NCI-H128 (cell line): ENCODE data around the gene ALPP.
"Not testable (repeated sequence)": the region's sequence is repeated elsewhere in the genome, so short reads cannot be mapped to it uniquely, and the experiment has no call there.

ENCODE experiments used
- DNase-seq: peaks from one replicate; lab custom pipeline; 2025; ENCODE audit not compliant: unreplicated experiment; lab: John Stamatoyannopoulos, UW

ALPP gene

DNA sequence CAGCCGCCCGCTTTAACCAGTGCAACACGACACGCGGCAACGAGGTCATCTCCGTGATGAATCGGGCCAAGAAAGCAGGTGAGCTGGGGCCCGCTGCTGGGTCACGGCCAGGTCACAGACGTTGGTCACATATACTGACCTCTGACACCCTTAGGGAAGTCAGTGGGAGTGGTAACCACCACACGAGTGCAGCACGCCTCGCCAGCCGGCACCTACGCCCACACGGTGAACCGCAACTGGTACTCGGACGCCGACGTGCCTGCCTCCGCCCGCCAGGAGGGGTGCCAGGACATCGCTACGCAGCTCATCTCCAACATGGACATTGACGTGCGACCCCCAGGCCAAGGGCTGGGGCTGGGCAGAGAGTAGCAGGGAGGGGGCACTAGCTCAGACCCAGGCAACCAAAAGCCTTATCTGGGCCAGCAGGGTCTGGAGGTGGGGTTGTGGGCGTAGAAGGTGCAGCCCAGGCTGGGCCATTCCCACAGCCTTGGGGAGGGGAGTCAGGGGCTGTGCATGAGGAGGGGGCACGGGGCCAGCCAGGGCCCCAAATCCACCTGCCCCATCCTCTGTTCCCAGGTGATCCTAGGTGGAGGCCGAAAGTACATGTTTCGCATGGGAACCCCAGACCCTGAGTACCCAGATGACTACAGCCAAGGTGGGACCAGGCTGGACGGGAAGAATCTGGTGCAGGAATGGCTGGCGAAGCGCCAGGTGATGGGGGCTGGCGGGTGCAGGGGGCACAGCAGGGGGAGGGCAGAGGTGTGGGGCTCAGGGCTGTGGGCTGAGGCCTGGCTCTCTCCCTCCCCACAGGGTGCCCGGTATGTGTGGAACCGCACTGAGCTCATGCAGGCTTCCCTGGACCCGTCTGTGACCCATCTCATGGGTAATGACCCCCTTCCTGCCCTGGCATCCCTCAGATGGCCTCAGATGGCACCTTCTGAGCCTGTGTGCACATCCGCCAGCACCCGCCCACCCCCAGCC is 1.3 kb downstream of the ALPP start:
- DNase-seq: not testable (repeated sequence)

DNA sequence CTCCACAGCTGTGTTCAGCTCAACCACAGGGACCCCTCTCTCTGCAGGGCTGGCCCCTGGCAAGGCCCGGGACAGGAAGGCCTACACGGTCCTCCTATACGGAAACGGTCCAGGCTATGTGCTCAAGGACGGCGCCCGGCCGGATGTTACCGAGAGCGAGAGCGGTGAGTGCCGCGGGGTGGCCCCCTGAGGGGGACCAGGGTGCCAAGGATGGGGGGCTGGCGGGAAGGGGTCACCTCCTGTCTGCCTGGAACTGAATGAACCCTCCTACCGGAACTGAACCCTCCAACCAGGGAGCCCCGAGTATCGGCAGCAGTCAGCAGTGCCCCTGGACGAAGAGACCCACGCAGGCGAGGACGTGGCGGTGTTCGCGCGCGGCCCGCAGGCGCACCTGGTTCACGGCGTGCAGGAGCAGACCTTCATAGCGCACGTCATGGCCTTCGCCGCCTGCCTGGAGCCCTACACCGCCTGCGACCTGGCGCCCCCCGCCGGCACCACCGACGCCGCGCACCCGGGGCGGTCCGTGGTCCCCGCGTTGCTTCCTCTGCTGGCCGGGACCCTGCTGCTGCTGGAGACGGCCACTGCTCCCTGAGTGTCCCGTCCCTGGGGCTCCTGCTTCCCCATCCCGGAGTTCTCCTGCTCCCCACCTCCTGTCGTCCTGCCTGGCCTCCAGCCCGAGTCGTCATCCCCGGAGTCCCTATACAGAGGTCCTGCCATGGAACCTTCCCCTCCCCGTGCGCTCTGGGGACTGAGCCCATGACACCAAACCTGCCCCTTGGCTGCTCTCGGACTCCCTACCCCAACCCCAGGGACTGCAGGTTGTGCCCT is 2.9 kb downstream of the ALPP start:
- not testable (repeated sequence) for DNase-seq

DNA sequence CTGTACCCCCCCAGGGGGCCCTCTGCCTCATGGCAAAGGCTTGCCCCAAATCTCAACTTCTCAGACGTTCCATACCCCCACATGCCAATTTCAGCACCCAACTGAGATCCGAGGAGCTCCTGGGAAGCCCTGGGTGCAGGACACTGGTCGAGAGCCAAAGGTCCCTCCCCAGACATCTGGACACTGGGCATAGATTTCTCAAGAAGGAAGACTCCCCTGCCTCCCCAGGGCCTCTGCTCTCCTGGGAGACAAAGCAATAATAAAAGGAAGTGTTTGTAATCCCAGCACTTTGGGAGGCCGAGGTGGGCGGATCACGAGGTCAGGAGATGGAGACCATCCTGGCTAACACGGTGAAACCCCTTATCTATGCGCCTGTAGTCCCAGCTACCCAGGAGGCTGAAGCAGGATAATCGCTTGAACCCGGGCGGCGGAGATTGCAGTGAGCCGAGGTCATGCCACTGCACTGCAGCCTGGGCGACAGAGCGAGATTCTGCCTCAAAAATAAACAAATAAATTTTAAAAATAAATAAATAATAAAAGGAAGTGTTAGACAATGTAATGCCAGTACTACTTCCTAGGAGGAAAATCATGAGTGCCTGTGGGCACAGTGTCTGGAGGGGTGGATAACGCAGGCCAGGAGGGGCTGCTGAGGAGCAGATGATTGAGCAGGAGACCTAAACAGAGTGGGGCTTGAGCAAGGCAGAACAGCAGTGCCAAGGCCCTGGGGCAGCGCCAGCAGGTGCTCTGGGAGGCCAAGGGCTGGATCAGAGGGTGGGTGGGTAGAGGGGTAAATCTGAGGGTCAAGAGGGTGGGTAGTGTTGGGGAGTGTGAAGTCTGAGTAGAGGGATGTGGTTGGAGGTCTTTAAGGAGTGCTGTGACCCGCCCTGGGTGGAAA is 4.0 kb downstream of the ALPP start:
- DNase-seq: no peak

DNA sequence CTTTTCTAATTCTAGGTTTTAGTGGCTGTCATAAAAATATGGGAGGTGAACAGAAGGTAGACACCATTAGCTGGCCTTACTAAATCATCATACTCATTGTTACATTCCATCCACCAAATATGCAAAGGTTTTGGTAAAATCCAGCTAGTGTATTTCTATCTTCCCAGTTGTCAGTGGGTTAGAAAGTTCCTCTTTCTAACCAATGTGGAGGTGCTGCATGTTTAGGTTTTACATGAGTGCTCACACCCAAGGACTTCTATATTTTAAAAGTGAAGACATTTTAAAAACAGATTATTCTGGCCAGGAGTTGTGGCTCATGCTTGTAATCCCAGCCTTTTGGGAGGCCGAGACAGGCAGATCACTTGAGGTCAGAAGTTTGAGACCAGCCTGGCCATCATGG is 5.9 kb downstream of the ALPP start:
- DNase-seq: no peak

DNA sequence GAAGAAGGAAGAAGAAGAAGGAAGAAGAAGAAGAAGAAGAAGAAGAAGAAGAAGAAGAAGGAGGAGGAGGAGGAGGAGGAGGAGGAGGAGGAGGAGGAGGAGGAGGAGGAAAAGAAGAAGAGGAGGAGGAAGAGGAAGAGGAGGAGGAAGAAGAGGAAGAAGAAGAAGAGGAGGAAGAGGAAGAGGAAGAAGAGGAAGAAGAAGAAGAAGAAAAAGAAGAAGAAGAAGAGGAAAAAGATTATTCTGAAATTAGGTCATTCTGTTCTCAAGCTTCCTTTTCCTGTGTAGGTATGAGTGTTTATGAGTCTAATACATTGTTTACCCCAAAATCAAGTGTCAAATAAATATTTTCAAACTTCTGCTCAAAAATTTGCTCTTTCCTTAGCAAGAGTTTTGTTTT is 6.5 kb downstream of the ALPP start:
- not testable (repeated sequence) for DNase-seq

DNA sequence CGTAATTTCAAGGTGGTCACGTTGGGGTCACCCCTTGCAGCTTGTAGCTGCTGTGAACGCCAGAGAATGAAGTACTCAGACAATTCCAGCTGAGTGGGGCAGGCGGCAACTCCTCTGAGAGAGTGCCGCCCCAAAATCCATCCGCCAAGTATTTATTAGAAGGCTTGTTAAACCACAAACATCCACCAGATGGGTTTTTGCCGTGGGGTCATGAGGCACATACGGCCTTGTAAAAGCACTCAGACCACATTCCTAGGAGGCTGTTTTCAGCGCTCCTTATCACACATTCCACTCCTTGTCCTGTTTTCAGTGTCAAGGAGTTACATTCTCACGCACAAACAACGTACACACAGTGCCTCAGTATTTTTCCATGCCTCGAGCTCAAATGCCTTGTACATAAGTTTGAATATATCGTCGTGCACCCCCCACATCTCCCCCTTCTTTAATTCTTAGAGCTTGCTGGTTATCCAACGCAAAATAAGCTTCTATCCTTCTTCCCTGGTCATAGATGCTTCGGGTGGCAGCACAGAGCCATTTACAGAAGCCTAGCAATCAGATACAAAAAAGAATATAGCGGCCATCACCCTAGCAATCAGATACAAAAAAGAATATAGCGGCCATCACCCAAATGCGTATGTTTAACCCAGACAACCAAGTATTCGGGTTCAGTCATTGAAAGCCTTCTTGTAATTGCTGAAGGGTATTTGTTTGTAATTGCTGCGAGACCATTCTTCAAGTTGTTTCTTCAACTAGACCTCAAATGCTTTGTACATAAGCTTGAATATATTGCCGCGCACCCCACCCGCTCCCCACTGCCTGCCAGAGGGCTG is 7.3 kb downstream of the ALPP start:
- no peak for DNase-seq

DNA sequence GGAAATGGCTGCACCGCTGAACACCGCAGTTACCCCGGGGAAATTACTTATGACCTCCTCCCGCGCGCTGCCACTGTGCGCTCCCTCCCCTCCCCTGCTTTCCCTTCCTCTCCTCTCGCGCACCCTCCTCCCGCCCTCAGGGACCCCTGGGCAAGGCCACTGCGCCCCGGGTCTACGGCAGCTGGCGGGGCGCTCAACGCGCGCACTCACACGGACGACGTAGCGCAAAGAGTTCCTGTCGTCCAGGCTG is 7.9 kb downstream of the ALPP start:
- no peak for DNase-seq

DNA sequence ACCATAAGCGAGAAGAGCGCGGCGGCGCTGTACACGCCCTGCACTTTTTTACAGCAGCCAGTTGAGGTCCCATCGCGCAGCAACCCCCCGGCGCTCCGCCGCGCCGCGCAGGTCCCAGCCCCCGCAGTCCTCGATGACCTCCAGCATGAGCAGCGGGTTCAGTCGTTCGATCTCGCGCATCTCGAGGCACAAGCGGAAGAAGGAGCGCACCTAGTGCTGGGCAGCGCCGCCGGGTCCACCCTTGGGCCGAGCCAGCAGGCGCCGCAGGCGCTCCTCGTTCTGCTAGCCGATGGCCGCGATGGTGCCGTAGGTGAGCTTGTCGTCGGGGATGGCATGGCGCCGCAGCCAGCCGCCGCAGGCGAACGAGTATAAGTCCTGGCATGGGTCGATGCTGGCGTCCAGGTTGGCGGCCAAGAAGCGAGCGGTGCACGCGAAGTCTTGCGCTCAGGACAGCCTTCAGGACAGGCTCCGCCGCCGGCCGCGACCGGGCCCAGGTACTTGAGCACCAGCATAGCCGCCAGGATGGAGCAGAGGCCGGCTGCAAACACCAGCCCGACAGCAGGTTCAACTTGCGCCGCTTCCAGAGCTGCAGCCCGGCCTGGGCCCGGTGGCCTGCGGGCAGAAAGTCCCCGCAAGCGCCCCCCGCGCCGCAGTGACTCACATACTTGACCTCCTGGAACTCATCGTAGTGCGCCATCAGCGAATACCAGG is 8.3 kb downstream of the ALPP start:
- no peak for DNase-seq

DNA sequence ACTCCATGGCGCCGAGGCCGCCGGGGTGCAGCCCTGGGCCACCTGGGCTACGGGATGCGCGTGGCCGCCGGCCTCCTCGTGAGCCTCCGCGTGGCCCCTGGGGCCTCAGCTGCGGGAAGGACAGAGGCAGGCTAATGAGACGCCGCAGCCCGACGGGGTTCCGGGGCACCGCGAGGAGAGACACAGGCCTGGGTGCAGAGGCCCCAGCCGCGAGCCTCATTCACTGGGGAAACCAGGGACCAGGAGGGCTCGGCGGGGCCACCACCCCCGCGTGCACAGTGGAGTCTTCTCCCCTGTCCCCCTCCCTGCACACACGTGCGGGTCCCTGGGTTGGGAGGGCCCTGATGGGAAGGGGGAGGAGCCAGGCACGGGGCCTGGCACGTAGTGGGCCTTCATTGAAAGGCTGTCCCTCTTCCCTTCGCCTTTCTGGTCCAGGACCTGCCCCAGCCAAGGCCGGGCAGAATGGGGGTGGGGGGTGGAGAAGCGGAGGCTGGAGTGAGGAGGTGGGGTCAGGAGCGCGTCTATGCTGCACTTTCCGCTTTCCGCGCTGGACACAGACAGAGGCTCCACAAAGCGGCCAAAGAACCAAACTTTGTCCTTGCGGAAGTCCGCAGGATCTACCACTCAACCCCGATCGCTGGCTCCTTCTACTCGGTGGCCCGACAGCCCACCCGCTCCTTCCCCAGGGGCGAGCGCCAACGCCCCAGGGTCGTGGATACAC is 9.1 kb downstream of the ALPP start:
- no peak for DNase-seq

DNA sequence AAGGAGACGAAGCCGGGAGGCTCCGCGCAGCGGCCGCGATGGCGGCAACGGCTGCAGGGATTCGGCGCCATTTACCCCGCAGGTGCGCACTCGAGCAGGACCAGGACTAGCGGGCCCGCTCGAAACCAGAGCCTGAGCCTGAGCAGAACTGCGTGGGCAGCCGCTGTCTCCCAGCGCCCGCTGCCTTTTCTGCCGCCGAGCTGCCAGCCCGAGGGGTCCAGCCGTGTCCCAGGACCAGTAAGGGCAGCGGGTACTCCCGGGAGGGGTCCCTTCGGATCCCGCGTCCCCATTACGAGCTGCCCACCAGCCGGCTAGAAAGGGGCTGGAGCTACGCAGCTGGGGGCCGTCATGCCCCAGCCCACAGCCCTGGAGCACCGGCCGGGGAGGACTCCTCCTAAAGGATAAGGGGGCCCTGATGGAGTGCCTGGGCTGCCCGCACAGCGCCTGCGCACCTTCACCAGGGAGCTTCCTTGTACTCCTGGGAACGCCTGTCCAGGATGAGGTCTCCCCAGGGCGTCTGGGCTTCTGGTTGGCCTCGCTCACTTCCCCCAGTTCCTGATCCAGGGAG is 9.9 kb downstream of the ALPP start:
- DNase-seq: no peak

DNA sequence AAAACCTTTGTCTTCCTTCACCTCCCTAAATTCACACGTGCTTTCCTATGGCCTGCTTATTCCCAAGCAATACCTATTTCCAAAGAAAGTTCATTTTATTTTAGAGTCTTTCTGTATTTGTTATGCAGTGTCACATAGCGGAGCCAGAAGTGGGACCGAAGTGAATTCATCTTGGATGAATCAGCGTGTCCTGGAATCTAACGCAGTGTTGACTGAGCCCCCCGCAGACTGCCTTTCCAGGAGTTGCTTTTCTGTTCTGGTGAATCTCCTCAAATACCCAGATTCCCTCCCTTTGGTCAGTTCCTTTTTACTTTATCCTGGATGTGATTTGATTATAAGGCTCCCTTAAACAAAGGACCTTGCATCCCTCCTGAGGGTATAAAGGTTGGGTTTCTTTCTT is 10.8 kb downstream of the ALPP start:
- no peak for DNase-seq

DNA sequence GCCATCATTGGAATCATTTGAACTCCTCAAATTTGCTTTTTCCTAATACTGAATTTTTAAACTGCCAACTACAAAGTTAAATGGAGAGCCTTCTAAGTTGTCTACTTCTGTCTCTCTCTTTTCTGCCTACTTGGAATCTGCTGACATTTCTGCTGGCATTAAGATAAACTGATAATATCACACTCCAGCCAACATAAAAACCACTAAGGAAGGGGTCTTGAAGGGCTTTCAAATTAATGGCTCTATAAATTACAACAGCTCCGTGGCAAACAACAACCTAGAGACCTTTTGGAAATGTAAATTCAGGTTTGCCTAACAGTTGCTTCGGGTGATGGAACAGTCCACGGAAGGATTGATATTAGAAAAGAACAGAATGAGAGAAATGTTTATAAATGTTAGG is 12.1 kb downstream of the ALPP start:
- no peak for DNase-seq

DNA sequence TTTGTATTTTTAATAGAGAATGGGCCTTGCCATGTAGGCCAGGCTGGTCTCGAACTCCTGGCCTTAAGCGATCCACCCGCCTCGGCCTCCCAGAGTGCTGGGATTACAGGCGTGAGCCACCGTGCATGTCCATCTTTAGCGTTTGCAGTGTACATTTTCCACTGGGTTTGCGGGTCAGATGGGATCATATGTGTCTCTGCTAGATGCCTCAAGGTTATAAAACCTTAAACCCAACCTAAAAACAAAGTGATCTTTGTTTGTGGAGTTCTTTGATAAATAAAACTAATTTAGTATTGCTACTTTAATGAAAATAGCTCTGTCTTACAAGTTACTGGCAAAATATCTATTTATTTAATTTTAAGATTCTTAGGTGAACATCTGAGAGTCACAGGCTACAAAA is 15.0 kb downstream of the ALPP start:
- DNase-seq: no peak

DNA sequence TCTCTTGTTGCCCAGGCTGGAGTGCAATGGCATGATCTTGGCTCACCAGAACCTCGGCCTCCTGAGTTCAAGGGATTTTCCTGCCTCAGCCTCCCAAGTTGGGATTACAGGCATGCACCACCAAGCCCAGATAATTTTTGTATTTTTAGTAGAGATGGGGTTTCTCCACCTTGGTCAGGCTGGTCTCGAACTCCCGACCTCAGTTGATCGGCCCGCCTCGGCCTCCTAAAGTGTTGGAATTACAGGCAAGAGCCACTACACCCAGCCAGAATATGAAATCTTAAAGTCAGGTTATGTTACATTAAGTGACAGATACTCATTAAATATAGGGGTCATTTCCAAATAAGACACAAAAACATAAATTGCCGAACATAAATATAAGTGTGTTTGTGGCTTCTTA is 15.9 kb downstream of the ALPP start:
- not testable (repeated sequence) for DNase-seq

DNA sequence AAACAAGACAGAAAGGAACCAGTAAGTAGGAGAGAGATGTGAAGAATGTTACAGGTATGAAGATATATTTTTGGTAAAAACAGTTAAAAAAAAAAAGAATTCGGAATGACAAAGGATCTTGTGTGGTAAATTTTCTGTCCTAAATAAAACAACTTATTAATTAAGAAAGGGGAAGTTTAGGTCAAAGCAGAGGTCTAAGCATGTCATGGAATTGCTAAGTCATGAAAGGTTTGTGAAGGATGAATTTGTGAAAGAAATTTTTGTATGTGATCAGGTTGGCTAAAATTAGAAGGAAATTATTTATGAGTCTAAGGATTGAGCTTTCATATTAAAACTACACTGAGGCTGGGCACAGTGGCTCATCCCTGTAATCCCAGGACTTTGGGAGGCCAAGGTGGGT is 17.0 kb downstream of the ALPP start:
- no peak for DNase-seq

DNA sequence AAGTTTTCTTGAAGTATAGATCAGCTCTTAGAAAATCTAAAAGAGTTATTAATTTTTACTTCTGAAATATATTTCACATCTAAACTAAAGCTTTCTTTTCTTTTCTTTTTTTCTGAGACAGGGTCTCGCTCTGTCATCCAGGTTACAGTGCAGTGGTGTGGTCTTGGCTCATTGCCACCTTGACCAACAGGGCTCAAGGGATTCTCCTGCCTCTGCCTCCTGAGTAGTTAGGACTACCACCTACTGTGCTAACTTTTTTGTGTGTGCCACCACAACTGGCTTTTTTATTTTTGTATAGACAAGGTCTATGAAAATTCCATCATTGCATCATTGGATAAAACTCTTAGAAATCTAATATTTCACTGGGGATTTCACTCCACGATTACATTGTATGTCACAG is 18.1 kb downstream of the ALPP start:
- DNase-seq: no peak

DNA sequence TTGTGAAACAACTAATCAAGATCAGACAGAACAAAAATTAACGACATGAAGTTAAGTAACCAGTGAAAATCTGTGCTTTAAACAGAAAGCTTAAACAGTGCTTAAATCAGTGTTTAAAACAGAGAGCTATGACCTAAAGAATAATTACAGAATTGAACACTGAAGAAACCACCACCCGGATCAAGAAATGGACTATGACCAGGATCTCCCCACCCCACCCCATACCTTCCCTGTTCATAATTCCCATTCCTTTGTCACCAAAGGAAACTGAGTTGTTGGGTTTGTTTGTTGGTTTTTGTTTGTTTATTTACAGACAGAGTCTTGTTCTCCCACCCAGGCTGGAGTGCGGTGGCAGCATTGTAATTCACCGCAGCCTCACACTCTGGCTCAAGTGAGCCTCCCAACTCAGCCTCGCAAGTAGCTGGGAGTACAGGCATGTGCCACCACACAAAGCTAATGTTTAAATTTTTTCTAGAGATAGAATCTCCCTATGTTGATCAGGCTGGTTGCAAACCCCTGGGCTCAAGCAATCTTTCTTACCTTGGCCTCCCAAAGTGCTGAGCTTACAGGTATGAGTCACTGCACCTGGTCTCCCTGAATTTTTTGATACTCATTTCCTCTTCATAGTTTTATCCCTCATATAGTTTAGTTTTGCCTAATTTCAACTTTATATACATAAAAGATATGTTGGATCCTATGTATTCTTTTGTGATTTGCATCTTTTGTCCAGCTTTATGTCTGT is 19.9 kb downstream of the ALPP start:
- no peak for DNase-seq
